ENCODE results near the gene ACSF3.

DNA sequence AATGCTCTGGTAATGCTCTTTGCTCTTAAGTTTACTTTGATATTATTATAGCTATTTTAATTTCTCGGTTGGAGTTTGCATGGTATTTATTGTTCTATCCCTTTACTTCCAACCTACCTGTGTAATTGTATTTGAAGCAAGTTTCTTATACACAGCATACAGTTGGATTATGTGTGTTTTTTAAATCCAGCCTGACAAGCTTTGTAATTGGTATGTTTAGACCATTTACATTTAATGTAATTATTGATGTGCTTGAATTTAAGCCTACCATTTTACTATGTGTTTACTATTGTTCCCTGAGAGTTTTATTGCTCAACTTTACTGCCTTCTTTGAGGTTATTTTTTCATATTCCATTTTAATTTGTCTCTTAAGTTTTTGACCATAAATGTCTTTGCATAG lies 35.7 kb downstream of the ACSF3 start:
- TF ChIP-seq CTCF (tag by site-specific recombination; IDR thresholded peaks at IDR 0.05) (no peak), ZNF426 (tag by site-specific recombination; IDR thresholded peaks at IDR 0.05) (no peak), ZNF211 (tag by site-specific recombination; IDR thresholded peaks at IDR 0.05; ENCODE audit: low read depth) (no peak), KLF1 (tag by site-specific recombination; IDR thresholded peaks at IDR 0.05) (no peak)
- TF ChIP-seq, protein P1, sequence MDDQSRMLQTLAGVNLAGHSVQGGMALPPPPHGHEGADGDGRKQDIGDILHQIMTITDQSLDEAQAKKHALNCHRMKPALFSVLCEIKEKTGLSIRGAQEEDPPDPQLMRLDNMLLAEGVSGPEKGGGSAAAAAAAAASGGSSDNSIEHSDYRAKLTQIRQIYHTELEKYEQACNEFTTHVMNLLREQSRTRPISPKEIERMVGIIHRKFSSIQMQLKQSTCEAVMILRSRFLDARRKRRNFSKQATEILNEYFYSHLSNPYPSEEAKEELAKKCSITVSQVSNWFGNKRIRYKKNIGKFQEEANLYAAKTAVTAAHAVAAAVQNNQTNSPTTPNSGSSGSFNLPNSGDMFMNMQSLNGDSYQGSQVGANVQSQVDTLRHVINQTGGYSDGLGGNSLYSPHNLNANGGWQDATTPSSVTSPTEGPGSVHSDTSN (CRISPR knock-in tag; IDR thresholded peaks at IDR 0.05): no peak
